Raji (cell line): ENCODE data around the gene COL21A1.

Experiments used
- POLR2A ChIP-seq: IDR thresholded peaks from 2 replicates; pipeline ENCODE4 v1.6.1; 2011; ENCODE audit warnings: low read depth, low read length, control low read depth; ENCODE audit not compliant: insufficient read depth

The COL21A1 gene

GRCh38 chr6:56230976-56231566 lies 16.3 kb downstream of the COL21A1 start:
- TF ChIP-seq POLR2A = no peak

- TF ChIP-seq POLR2A = no peak
Observed at GRCh38 chr6:56227071-56227879, 20.1 kb downstream of the COL21A1 start.

- no peak for TF ChIP-seq POLR2A
Observed at GRCh38 chr6:56223995-56224394, 23.4 kb downstream of the COL21A1 start.

- TF ChIP-seq POLR2A = no peak
Observed at GRCh38 chr6:56222499-56222898, 24.9 kb downstream of the COL21A1 start.

- TF ChIP-seq POLR2A = no peak
Observed at GRCh38 chr6:56220078-56220477, 27.3 kb downstream of the COL21A1 start.

- TF ChIP-seq POLR2A = no peak
Observed at GRCh38 chr6:56214703-56215101, 32.7 kb downstream of the COL21A1 start.

GRCh38 chr6:56214041-56214702 lies 33.2 kb downstream of the COL21A1 start:
- TF ChIP-seq POLR2A = no peak

- TF ChIP-seq POLR2A = no peak
Observed at GRCh38 chr6:56211724-56212123, 35.7 kb downstream of the COL21A1 start.

- TF ChIP-seq POLR2A = no peak
Observed at GRCh38 chr6:56204134-56204533, 43.2 kb downstream of the COL21A1 start.

- TF ChIP-seq POLR2A = no peak
Observed at GRCh38 chr6:56199956-56200355, 47.4 kb downstream of the COL21A1 start.

- no peak for TF ChIP-seq POLR2A
Observed at GRCh38 chr6:56193846-56194245, 53.5 kb downstream of the COL21A1 start.

GRCh38 chr6:56188429-56188828 lies 59.0 kb downstream of the COL21A1 start:
- no peak for TF ChIP-seq POLR2A

- TF ChIP-seq POLR2A = no peak
Observed at GRCh38 chr6:56187686-56188085, 59.7 kb downstream of the COL21A1 start.

- no peak for TF ChIP-seq POLR2A
Observed at GRCh38 chr6:56176741-56177140, 70.6 kb downstream of the COL21A1 start.

- TF ChIP-seq POLR2A = no peak
Observed at GRCh38 chr6:56173228-56173627, 74.2 kb downstream of the COL21A1 start.

- TF ChIP-seq POLR2A = no peak
Observed at GRCh38 chr6:56172144-56172543, 75.2 kb downstream of the COL21A1 start.
